Measurements from ENCODE around the gene MIS18BP1. TPM values are rescaled to one million over a fixed set of nuclear protein-coding genes. Genes with fewer than 3 reads are reported as not detected.

MIS18BP1 gene
- total RNA-seq, 1 experiment from 2014 or later, result 45.4 TPM

Other genes starting within 250 kb of the MIS18BP1 start
- 23.9 and 26.1 TPM in 2 replicates for gene PRPF39, start 169.1 kb downstream of the MIS18BP1 start, total RNA-seq (2014; rRNA removed)
- 45.9 and 59.0 TPM in 2 replicates for gene FKBP3, start 118.7 kb downstream of the MIS18BP1 start, total RNA-seq (2014; rRNA removed)
- gene FANCM, start 117.3 kb downstream of the MIS18BP1 start, total RNA-seq (2014; rRNA removed), result 11.5 and 11.9 TPM in 2 replicates

All from LHCN-M2 (cell line).